HepG2 (cell line): ENCODE data around the gene INHBC. TPM values are rescaled to one million over a fixed set of nuclear protein-coding genes. Genes with fewer than 3 reads are reported as not detected.

ENCODE experiments used
- ATAC-seq: fragments of 200-7000 bp; cut with Tn5 transposase; 3 replicates; pipeline ENCODE4 v1.9.1; 2020; ENCODE audit warnings: mild to moderate bottlenecking, moderate library complexity
- BruUV-seq: library from RNA; stranded (reverse); fragments of 400-500 nt; replicated peaks from 2 replicates; lab custom pipeline; 2021; lab: Mats Ljungman, UMichigan
- CTCF ChIA-PET: fragments of 300-600 bp; formaldehyde crosslinking; extraction: SDS; loops from one replicate; lab custom pipeline; 2021; ENCODE audit warnings: low total read pairs, inconsistent platforms, low intra/inter-chr PET ratio; lab: Yijun Ruan, JAX
- POLR2A ChIA-PET: fragments of 350-600 bp; sonication (Branson Sonifier 250); formaldehyde crosslinking; loops from one replicate; lab custom pipeline; 2020; ENCODE audit warnings: antibody characterized with exemption, inconsistent platforms; lab: Yijun Ruan, JAX
- DNase-seq: peaks from one replicate; pipeline ENCODE4 v3.0.0-alpha.2; 2015; ENCODE audit warnings: low spot score
- FAIRE-seq: peaks from 3 replicates; lab custom pipeline; 2011; peaks lifted over from hg19 to GRCh38; lab: Jason Lieb, UNC
- H2AFZ ChIP-seq: one replicate; pipeline ENCODE4 v1.6.1; 2011; ENCODE audit warnings: low read length, inconsistent platforms
- H3K27ac ChIP-seq: fragments of 300-600 bp; 3 replicates; pipeline ENCODE4 v1.8.0; 2011; ENCODE audit warnings: mixed run types, mild to moderate bottlenecking, mixed read lengths, low read length, inconsistent platforms; ENCODE audit not compliant: insufficient read depth; ENCODE audit errors: extremely low read length
- H3K27me3 ChIP-seq, 2 experiments: fragments of 200-600 bp in 1 of 2; 2 replicates in 1 of 2; 3 replicates in 1 of 2; pipeline versions ENCODE4 v1.6.0 to v1.8.0; 2011; ENCODE audit warnings: low read length in 2 of 2, mild to moderate bottlenecking in 2 of 2, moderate library complexity in 2 of 2, inconsistent platforms in 1 of 2; ENCODE audit not compliant: insufficient read depth in 2 of 2, control insufficient read depth in 1 of 2
- H3K36me3 ChIP-seq, 2 experiments: fragments of 200-600 bp in 1 of 2; replicated peaks in 1 of 2; 2 replicates in 1 of 2; 3 replicates in 1 of 2; pipeline versions ENCODE4 v1.5.1 to v1.8.0; 2011; ENCODE audit warnings: low read length in 2 of 2, inconsistent platforms in 1 of 2; ENCODE audit not compliant: insufficient read depth in 2 of 2, control insufficient read depth in 1 of 2
- H3K4me1 ChIP-seq: 2 replicates; pipeline ENCODE4 v1.5.1; 2012; ENCODE audit warnings: low read length, inconsistent platforms; ENCODE audit not compliant: insufficient read depth
- H3K4me2 ChIP-seq: 2 replicates; pipeline ENCODE4 v1.6.0; 2011; ENCODE audit warnings: low read depth, low read length, inconsistent platforms
- H3K4me3 ChIP-seq, 3 experiments: fragments of 200-600 bp in 1 of 3; sonication (generic), shearing (Covaris generic) in 1 of 3; replicated peaks in 1 of 3; 2 replicates each; pipeline ENCODE4 v1.5.1; 2011 to 2016; ENCODE audit warnings: low read length in 3 of 3, inconsistent platforms in 2 of 3, low read depth in 2 of 3, mild to moderate bottlenecking in 2 of 3, control low read depth in 1 of 3, mixed read lengths in 1 of 3; ENCODE audit not compliant: insufficient read depth in 1 of 3
- H3K79me2 ChIP-seq: one replicate; pipeline ENCODE4 v1.6.1; 2011; ENCODE audit warnings: low read length, inconsistent platforms; ENCODE audit not compliant: insufficient read depth
- H3K9ac ChIP-seq: 2 replicates; pipeline ENCODE4 v1.6.0; 2011; ENCODE audit warnings: mild to moderate bottlenecking, low read depth, low read length, inconsistent platforms; ENCODE audit not compliant: insufficient read depth
- H3K9me3 ChIP-seq: 2 replicates; pipeline ENCODE4 v1.5.1; 2012; ENCODE audit warnings: mild to moderate bottlenecking, low read length
- H4K20me1 ChIP-seq: 2 replicates; pipeline ENCODE4 v1.6.0; 2011; ENCODE audit warnings: inconsistent platforms, mild to moderate bottlenecking, low read length, moderate library complexity; ENCODE audit not compliant: insufficient read depth
- DR1 ChIP-seq: sonication (generic); formaldehyde crosslinking; IDR thresholded peaks from 2 replicates; pipeline ENCODE4 v1.8.0; 2021; ENCODE audit warnings: mild to moderate bottlenecking, missing genetic modification reagents, inconsistent platforms
- KAT8 ChIP-seq: IDR thresholded peaks from 2 replicates; pipeline ENCODE4 v1.6.1; 2016; ENCODE audit warnings: missing genetic modification reagents, missing compliant biosample characterization
- PITX1 ChIP-seq: sonication (generic); formaldehyde crosslinking; IDR thresholded peaks from 2 replicates; pipeline ENCODE4 v1.5.1; 2020; ENCODE audit warnings: mild to moderate bottlenecking, missing genetic modification reagents
- ZBTB33 ChIP-seq: sonication (generic); formaldehyde crosslinking; IDR thresholded peaks from 2 replicates; pipeline ENCODE4 v1.4.0; 2020; ENCODE audit warnings: missing genetic modification reagents
- ZNF501 ChIP-seq: sonication (generic); formaldehyde crosslinking; IDR thresholded peaks from 2 replicates; pipeline ENCODE4 v1.5.1; 2020; ENCODE audit warnings: mild to moderate bottlenecking, moderate library complexity, missing genetic modification reagents
- ZNF547 ChIP-seq: sonication (generic); formaldehyde crosslinking; IDR thresholded peaks from 2 replicates; pipeline ENCODE4 v1.5.1; 2020; ENCODE audit warnings: mild to moderate bottlenecking, missing genetic modification reagents
- ZNF598 ChIP-seq: sonication (generic); formaldehyde crosslinking; IDR thresholded peaks from 2 replicates; pipeline ENCODE4 v1.5.1; 2020; ENCODE audit warnings: mild to moderate bottlenecking, missing genetic modification reagents, borderline replicate concordance
- WGBS: methylation state at CpG from one replicate; pipeline ENCODE4 v1.1.6; 2017; ENCODE audit warnings: low lambda C conversion rate; 5-methylcytosine and 5-hydroxymethylcytosine counted together
- in situ Hi-C: cut with HindIII; loops from 2 replicates; pipeline ENCODE4 v1.10.0; 2017; ENCODE audit warnings: low pct_unique_long_range_greater_than_20kb; ENCODE audit not compliant: extremely low pct_ligation_motif_present
- intact Hi-C: fragments of 100-400 bp; cut with micrococcal nuclease; formaldehyde crosslinking; loops from one replicate; pipeline ENCODE4 v1.10.0; 2022; ENCODE audit not compliant: unreplicated experiment
- polyA plus RNA-seq, 8 experiments: library from polyadenylated mRNA; depleted of rRNA in 3 of 8; stranded (reverse) in 7 of 8; unstranded in 1 of 8; fragments of >200 nt; fragmentation: Illumina TruSeq in 4 of 8; extraction: Trizol in 4 of 8; gene quantifications; 2 replicates each; pipeline versions ENCODE4 v1.2.1 to v1.2.3, GENCODE V29; 2011 to 2016; ENCODE audit warnings: low read depth in 4 of 8, missing spikeins in 1 of 8, mixed read lengths in 1 of 8; ENCODE audit not compliant: insufficient read depth in 1 of 8
- total RNA-seq, 5 experiments: library from RNA; depleted of rRNA; stranded (reverse); fragments of >200 nt; fragmentation: Illumina TruSeq; extraction: Trizol; gene quantifications; 2 replicates each; pipeline ENCODE4 v1.2.3, GENCODE V29; 2016; ENCODE audit warnings: low read depth in 1 of 5
- TF ChIP-seq, protein P1 (sequence below), 2 experiments: sonication (generic) in 1 of 2; formaldehyde crosslinking in 1 of 2; IDR thresholded peaks; 2 replicates each; pipeline versions ENCODE4 v1.4.0 to v1.6.1; 2016 to 2020; ENCODE audit warnings: borderline replicate concordance in 1 of 2, low read depth in 1 of 2, mild to moderate bottlenecking in 1 of 2, missing genetic modification reagents in 1 of 2

The INHBC gene
- total and polyA plus RNA-seq, 2 of the 13 experiments (the other 11 are each of a cell fraction or from before 2014, with no cell fraction given) = 1.8 to 13.8 TPM

DNA sequence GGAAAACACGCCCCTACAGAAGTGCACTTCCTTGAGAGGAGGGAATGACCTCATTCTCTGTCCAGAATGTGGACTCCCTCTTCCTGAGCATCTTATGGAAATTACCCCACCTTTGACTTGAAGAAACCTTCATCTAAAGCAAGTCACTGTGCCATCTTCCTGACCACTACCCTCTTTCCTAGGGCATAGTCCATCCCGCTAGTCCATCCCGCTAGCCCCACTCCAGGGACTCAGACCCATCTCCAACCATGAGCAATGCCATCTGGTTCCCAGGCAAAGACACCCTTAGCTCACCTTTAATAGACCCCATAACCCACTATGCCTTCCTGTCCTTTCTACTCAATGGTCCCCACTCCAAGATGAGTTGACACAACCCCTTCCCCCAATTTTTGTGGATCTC, 15.5 kb downstream of the INHBC start:
- DNase-seq = no peak
- ATAC-seq = no peak
- peak overlapping the region; percentile 58 for H3K27ac ChIP-seq
- intact Hi-C loops = loop anchor here (5.0 to 10.0 kb wide), 2 partner anchors 188 to 695 kb away; partner anchors contain the start of gene PRIM1
- no peaks in the 10 kb centered on the region for H3K9me3 ChIP-seq
- POLR2A ChIA-PET = interaction anchor here (3.3 to 6.4 kb wide), 2 partner anchors 16 to 20 kb away, joined by 35 to 99 read pairs; partner anchors contain the start of genes INHBC and R3HDM2
- H3K36me3 ChIP-seq = no peaks in the 10 kb centered on the region
- H3K27me3 ChIP-seq = no peaks in the 10 kb centered on the region
- no peak overlapping the region for H3K4me2 ChIP-seq
- TF ChIP-seq PITX1 (CRISPR knock-in tag) (no peak), ZBTB33 (CRISPR knock-in tag) (peak; percentile 63; the same call in 1 of the 2 replicates)
- CTCF ChIA-PET = no interaction called here
- in situ Hi-C loops = loop anchor here (5.0 kb wide), 1 partner anchor 143 kb away; no protein-coding TSS in a partner anchor
- no peak overlapping the region for H2AFZ ChIP-seq
- no peak for FAIRE-seq
- H4K20me1 ChIP-seq = no peaks in the 10 kb centered on the region
- BruUV-seq = no TSS peak
- H3K4me1 ChIP-seq = peaks cover 56% of the 10 kb centered on the region
- no peak overlapping the region for H3K9ac ChIP-seq
- no peak overlapping the region for H3K4me3 ChIP-seq
- WGBS = 86% methylated on average over 2 of the region's 3 CpGs
- H3K79me2 ChIP-seq = no peaks in the 10 kb centered on the region

GRCh38 chr12:57451233-57451778, 16.7 kb downstream of the INHBC start:
- H3K9ac ChIP-seq = peak overlapping the region; percentile 39
- DNase-seq = peak; percentile 94
- FAIRE-seq = peak; percentile 99
- BruUV-seq = no TSS peak
- ATAC-seq = peak; percentile 47
- ChIA-PET CTCF (interaction anchor here (6.1 kb wide), 1 partner anchor 144 kb away, joined by 66 read pairs; no protein-coding TSS in a partner anchor), POLR2A (interaction anchor here (1.0 to 6.4 kb wide), 6 partner anchors 14 to 144 kb away, joined by 3 to 99 read pairs (median 13); partner anchors contain the start of genes INHBC and R3HDM2)
- no peaks in the 10 kb centered on the region for H3K9me3 ChIP-seq
- peak overlapping the region in 2 of 3 experiments; percentile 17 to 58; a peak in 2 of 6 replicates for H3K4me3 ChIP-seq
- 3% methylated on average over 6 of the region's 6 CpGs for WGBS
- H3K27me3 ChIP-seq = no peaks in the 10 kb centered on the region; a peak in 1 of 5 replicates
- no peaks in the 10 kb centered on the region for H3K36me3 ChIP-seq
- no peaks in the 10 kb centered on the region for H4K20me1 ChIP-seq
- intact Hi-C loops (loop anchor here (5.0 to 10.0 kb wide), 2 partner anchors 189 to 697 kb away; partner anchors contain the start of gene PRIM1), in situ Hi-C loops (loop anchor here (5.0 kb wide), 1 partner anchor 144 kb away; no protein-coding TSS in a partner anchor)
- peaks cover 10% of the 10 kb centered on the region for H3K79me2 ChIP-seq
- peak overlapping the region; percentile 58 for H3K27ac ChIP-seq
- peaks cover 64% of the 10 kb centered on the region for H3K4me1 ChIP-seq
- no peak overlapping the region for H2AFZ ChIP-seq
- peak overlapping the region; percentile 80 for H3K4me2 ChIP-seq
- TF ChIP-seq KAT8 (CRISPR knock-in tag) (peak; percentile 85), ZNF547 (CRISPR knock-in tag) (peak; percentile 52; the same call in 1 of the 2 replicates), DR1 (no peak; the same call in 1 of the 2 replicates), ZNF501 (CRISPR knock-in tag) (peak; percentile 85), ZNF598 (CRISPR knock-in tag) (0 out of 2 replicates have a peak, but pooled peaks have one; percentile 23)
- TF ChIP-seq, protein P1, sequence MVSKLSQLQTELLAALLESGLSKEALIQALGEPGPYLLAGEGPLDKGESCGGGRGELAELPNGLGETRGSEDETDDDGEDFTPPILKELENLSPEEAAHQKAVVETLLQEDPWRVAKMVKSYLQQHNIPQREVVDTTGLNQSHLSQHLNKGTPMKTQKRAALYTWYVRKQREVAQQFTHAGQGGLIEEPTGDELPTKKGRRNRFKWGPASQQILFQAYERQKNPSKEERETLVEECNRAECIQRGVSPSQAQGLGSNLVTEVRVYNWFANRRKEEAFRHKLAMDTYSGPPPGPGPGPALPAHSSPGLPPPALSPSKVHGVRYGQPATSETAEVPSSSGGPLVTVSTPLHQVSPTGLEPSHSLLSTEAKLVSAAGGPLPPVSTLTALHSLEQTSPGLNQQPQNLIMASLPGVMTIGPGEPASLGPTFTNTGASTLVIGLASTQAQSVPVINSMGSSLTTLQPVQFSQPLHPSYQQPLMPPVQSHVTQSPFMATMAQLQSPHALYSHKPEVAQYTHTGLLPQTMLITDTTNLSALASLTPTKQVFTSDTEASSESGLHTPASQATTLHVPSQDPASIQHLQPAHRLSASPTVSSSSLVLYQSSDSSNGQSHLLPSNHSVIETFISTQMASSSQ (IDR thresholded peaks at IDR 0.05; ENCODE audit: low read depth) = peak; percentile 68; the same call in 1 of the 2 replicates
- TF ChIP-seq, protein P1 (CRISPR knock-in tag; IDR thresholded peaks at IDR 0.05; ENCODE audit: borderline replicate concordance) = peak; percentile 90
